ENCODE measurements around the gene GID4. TPM values are rescaled to one million over a fixed set of nuclear protein-coding genes. Genes with fewer than 3 reads are reported as not detected.

The GID4 gene
- total RNA-seq, 4 donors from 2014 or later, result 40.1 to 46.4 (median 41.4) TPM

- DNase-seq (no peak), ATAC-seq (no peak)
- Histone ChIP-seq H3K27me3 (no peaks in the 10 kb centered on the region), H3K4me3 (no peak overlapping the region), H3K27ac (no peak overlapping the region), H3K4me1 (no peaks in the 10 kb centered on the region), H3K9me3 (no peaks in the 10 kb centered on the region), H3K36me3 (no peaks in the 10 kb centered on the region)
- in situ Hi-C loops (cut with MboI; ENCODE audit: low sequenced_read_pairs in 4 of 4), result no loop called here
- intact Hi-C loops (cut with DNase I; ENCODE audit: low total_unique reads), result no loop called here
- TF ChIP-seq CTCF (IDR thresholded peaks at IDR 0.05 in 4 of 5, conservative IDR thresholded peaks at IDR 0.05 in 1 of 5) (no peak), POLR2A (IDR thresholded peaks at IDR 0.05) (no peak)
Observed at GRCh38 chr17:18079543-18079942, 40.3 kb downstream of the GID4 start.

GRCh38 chr17:18084256-18084655, 45.0 kb downstream of the GID4 start:
- DNase-seq, result no peak

GRCh38 chr17:18087610-18088491, 48.6 kb downstream of the GID4 start, which contains the start of gene DRG2:
Gene DRG2 (plus strand): TSS chr17:18087948. CDS start chr17:18088024, 76 bp downstream.
- Histone ChIP-seq H3K27ac (peak within 1 kb of the TSS; percentile 81 to 85 (median 84)), H3K4me1 (peaks cover 13 to 15% of the 10 kb centered on the region in 2 donors), H3K4me3 (peak within 1 kb of the TSS; percentile 70 to 80 (median 71)), H3K9me3 (no peaks in the 10 kb centered on the region), H3K36me3 (no peaks in the 10 kb centered on the region), H3K27me3 (no peaks in the 10 kb centered on the region)
- ATAC-seq, result peak; percentile 95 to 98
- intact Hi-C loops (cut with DNase I; ENCODE audit: low total_unique reads), result loop anchor here (2.0 kb wide), 1 partner anchor 227 kb away; the partner anchor contains the start of genes SMCR8 and TOP3A
- peak; percentile 22 to 53 for TF ChIP-seq POLR2A (IDR thresholded peaks at IDR 0.05)
- peak in 4 of 5 experiments; percentile 15 to 28 (median 20) for TF ChIP-seq CTCF (IDR thresholded peaks at IDR 0.05 in 4 of 5, conservative IDR thresholded peaks at IDR 0.05 in 1 of 5)
- peak; percentile 82 to 90 for DNase-seq
- in situ Hi-C loops (cut with MboI; ENCODE audit: low sequenced_read_pairs in 4 of 4), result no loop called here

More at GRCh38 chr17:18084256-18084655, 45.0 kb downstream of the GID4 start:
- in situ Hi-C loops (cut with MboI; ENCODE audit: low sequenced_read_pairs in 4 of 4) (no loop called here), intact Hi-C loops (cut with DNase I; ENCODE audit: low total_unique reads) (no loop called here)
- Histone ChIP-seq H3K9me3 (no peaks in the 10 kb centered on the region), H3K4me1 (peaks cover 13 to 15% of the 10 kb centered on the region in 2 donors), H3K4me3 (no peak overlapping the region), H3K27ac (no peak overlapping the region), H3K36me3 (no peaks in the 10 kb centered on the region), H3K27me3 (no peaks in the 10 kb centered on the region)
- TF ChIP-seq CTCF (IDR thresholded peaks at IDR 0.05 in 4 of 5, conservative IDR thresholded peaks at IDR 0.05 in 1 of 5) (no peak), POLR2A (IDR thresholded peaks at IDR 0.05) (no peak)
- ATAC-seq, result no peak

GRCh38 chr17:18089613-18090012, 50.4 kb downstream of the GID4 start:
- Histone ChIP-seq H3K4me3 (no peak overlapping the region), H3K27ac (peak overlapping the region in 1 of 4 donors; percentile 85), H3K36me3 (peaks cover 0 to 7% of the 10 kb centered on the region in 2 donors), H3K4me1 (peaks cover 15 to 18% of the 10 kb centered on the region in 2 donors), H3K9me3 (no peaks in the 10 kb centered on the region), H3K27me3 (no peaks in the 10 kb centered on the region)
- in situ Hi-C loops (cut with MboI; ENCODE audit: low sequenced_read_pairs in 4 of 4) (no loop called here), intact Hi-C loops (cut with DNase I; ENCODE audit: low total_unique reads) (no loop called here)
- DNase-seq (no peak), ATAC-seq (no peak)
- TF ChIP-seq POLR2A (IDR thresholded peaks at IDR 0.05) (no peak), CTCF (IDR thresholded peaks at IDR 0.05 in 4 of 5, conservative IDR thresholded peaks at IDR 0.05 in 1 of 5) (no peak)
